K562 (cell line): Measurements from ENCODE around the gene HSPA4L. TPM values are rescaled to one million over a fixed set of nuclear protein-coding genes. Genes with fewer than 3 reads are reported as not detected.

Source experiments
- BRF2 ChIP-seq: IDR thresholded peaks from 3 replicates; pipeline ENCODE4 v1.6.1; 2011; ENCODE audit warnings: borderline replicate concordance, mild to moderate bottlenecking; ENCODE audit not compliant: insufficient read length, insufficient read depth
- CBX1 ChIP-seq: sonication (generic); IDR thresholded peaks from 2 replicates; pipeline ENCODE4 v1.6.1; 2016; ENCODE audit warnings: antibody characterized with exemption, low read depth, mild to moderate bottlenecking
- CREB1 ChIP-seq, 2 experiments: sonication (generic) in 1 of 2; formaldehyde crosslinking in 1 of 2; IDR thresholded peaks; 2 replicates each; pipeline versions ENCODE4 v1.6.1 to v1.8.0; 2012 to 2022; ENCODE audit warnings: inconsistent platforms in 1 of 2, mild to moderate bottlenecking in 1 of 2, missing genetic modification reagents in 1 of 2, moderate library complexity in 1 of 2
- DPF2 ChIP-seq: fragments of 450-650 bp; IDR thresholded peaks from 2 replicates; pipeline ENCODE4 v1.6.1; 2016
- ELF2 ChIP-seq: fragments of 250-450 bp; sonication (Bioruptor Pico); IDR thresholded peaks from 2 replicates; pipeline ENCODE4 v1.5.0; 2021; ENCODE audit warnings: mild to moderate bottlenecking
- ESRRB ChIP-seq: fragments of 250-450 bp; sonication (Bioruptor Pico); IDR thresholded peaks from 2 replicates; pipeline ENCODE4 v1.5.0; 2020; ENCODE audit warnings: mild to moderate bottlenecking, moderate library complexity, borderline replicate concordance
- KLF10 ChIP-seq: fragments of 250-450 bp; sonication (Bioruptor Pico); IDR thresholded peaks from 2 replicates; pipeline ENCODE4 v1.6.1; 2021; ENCODE audit warnings: matching md5 sums
- MGA ChIP-seq: fragments of 450-650 bp; IDR thresholded peaks from 2 replicates; pipeline ENCODE4 v1.6.1; 2016; ENCODE audit warnings: mild to moderate bottlenecking, moderate library complexity
- PATZ1 ChIP-seq: fragments of 250-450 bp; sonication (Bioruptor Pico); IDR thresholded peaks from 2 replicates; pipeline ENCODE4 v1.5.0; 2020; ENCODE audit warnings: mild to moderate bottlenecking, borderline replicate concordance
- VEZF1 ChIP-seq: fragments of 200-800 bp; sonication (Bioruptor generic); IDR thresholded peaks from 2 replicates; pipeline ENCODE4 v1.6.1; 2017; ENCODE audit warnings: missing genetic modification characterization, missing compliant biosample characterization
- XRCC4 ChIP-seq: IDR thresholded peaks from one replicate; pipeline ENCODE4 v1.6.1; 2011; ENCODE audit not compliant: insufficient read depth, insufficient read length; ENCODE audit errors: extremely low read depth
- ZFX ChIP-seq: sonication (generic); formaldehyde crosslinking; IDR thresholded peaks from 2 replicates; pipeline ENCODE4 v1.8.0; 2022; ENCODE audit warnings: mild to moderate bottlenecking, missing genetic modification reagents, moderate library complexity
- polyA plus RNA-seq, 8 experiments: library from polyadenylated mRNA; depleted of rRNA in 4 of 8; stranded (reverse) in 5 of 8; unstranded in 3 of 8; fragments of >200 nt; fragmentation: Nextera tagmentation in 2 of 8; fragmentation: Illumina TruSeq in 1 of 8; extraction: Ambion mirVana in 2 of 8; extraction: Trizol in 1 of 8; gene quantifications; 2 replicates each; pipeline versions ENCODE4 v1.2.1 to v1.2.3, GENCODE V29; 2011 to 2014; ENCODE audit warnings: inconsistent platforms in 1 of 8, missing spikeins in 1 of 8
- total RNA-seq, 7 experiments: library from RNA; depleted of rRNA in 6 of 7; stranded (reverse); fragments of >200 nt in 6 of 7; fragmentation: Illumina TruSeq in 2 of 7; extraction: Trizol in 2 of 7; gene quantifications; 2 replicates each; pipeline versions ENCODE4 v1.2.1 to v1.2.3, GENCODE V29; 2011 to 2021; ENCODE audit warnings: low replicate concordance in 1 of 7

The HSPA4L gene
- total and polyA plus RNA-seq, 9 of the 15 experiments (the other 6 are each of a cell fraction or from before 2014, with no cell fraction given) = 12.3 to 37.0 (median 21.7) TPM

GRCh38 chr4:127782025-127782274 lies 172 bp upstream of the HSPA4L start (continued):
- 0 out of 2 replicates have a peak, but pooled peaks have one; percentile 65 for TF ChIP-seq MGA
- TF ChIP-seq DPF2 = no peak
- TF ChIP-seq CBX1 = peak; percentile 56; the same call in 1 of the 2 replicates
- no peak for TF ChIP-seq PATZ1
- no peak for TF ChIP-seq ESRRB (CRISPR knock-in tag)
- no peak for TF ChIP-seq KLF10
- no peak for TF ChIP-seq ELF2 (CRISPR knock-in tag)
- no peak for TF ChIP-seq BRF2
- TF ChIP-seq CREB1 (IDR thresholded peaks at IDR 0.05) = no peak
- no peak for TF ChIP-seq CREB1 (CRISPR knock-in tag; IDR thresholded peaks at IDR 0.05)
- peak; percentile 43; the same call in 1 of the 2 replicates for TF ChIP-seq VEZF1
- TF ChIP-seq ZFX = no peak; the same call in 1 of the 2 replicates
- no peak for TF ChIP-seq XRCC4
